Mesothelial cell of epicardium (in vitro differentiated cells): ENCODE measurements around the gene C1orf122. TPM values are rescaled to one million over a fixed set of nuclear protein-coding genes. Genes with fewer than 3 reads are reported as not detected.
A peak's percentile ranks its signal among the peaks of the same experiment; 100 is the strongest.

Experiments used
- DNase-seq, 2 experiments: peaks; one replicate each; pipeline ENCODE4 v3.0.0; 2021; ENCODE audit warnings: low spot score in 2 of 2; ENCODE audit not compliant: unreplicated experiment in 2 of 2
- H3K27ac Mint-ChIP-seq: 2 replicates; pipeline ENCODE4 v1.8.0; 2021; ENCODE audit warnings: mixed read lengths
- H3K27me3 Mint-ChIP-seq: 2 replicates; pipeline ENCODE4 v1.8.0; 2021; ENCODE audit warnings: low read depth, mixed read lengths
- H3K36me3 Mint-ChIP-seq: 2 replicates; pipeline ENCODE4 v1.8.0; 2021; ENCODE audit warnings: mixed read lengths
- H3K4me1 Mint-ChIP-seq: 2 replicates; pipeline ENCODE4 v1.8.0; 2021; ENCODE audit warnings: mixed read lengths
- H3K4me3 Mint-ChIP-seq: 2 replicates; pipeline ENCODE4 v1.8.0; 2021; ENCODE audit warnings: mild to moderate bottlenecking, moderate library complexity, mixed read lengths
- H3K9me3 Mint-ChIP-seq: 2 replicates; pipeline ENCODE4 v1.8.0; 2021; ENCODE audit warnings: mixed read lengths
- CTCF ChIP-seq: fragments of 200-600 bp; sonication (generic); IDR thresholded peaks from one replicate; pipeline ENCODE4 v1.5.0; 2021; ENCODE audit warnings: antibody characterized with exemption; ENCODE audit not compliant: unreplicated experiment
- total RNA-seq: library from RNA; stranded (reverse); gene quantifications from 3 replicates; pipeline ENCODE4 v1.2.1, GENCODE V29; 2021

C1orf122 gene
- total RNA-seq, 1 donor from 2014 or later, result 36.8 TPM

- peaks cover 6% of the 10 kb centered on the region for H3K9me3 Mint-ChIP-seq
- no peaks in the 10 kb centered on the region for H3K4me1 Mint-ChIP-seq
- no peak for DNase-seq
- H3K36me3 Mint-ChIP-seq, result no peaks in the 10 kb centered on the region
- TF ChIP-seq CTCF, result no peak
- H3K27ac Mint-ChIP-seq, result no peak overlapping the region
- H3K27me3 Mint-ChIP-seq, result peaks cover 35% of the 10 kb centered on the region
- no peak overlapping the region for H3K4me3 Mint-ChIP-seq
Measured at GRCh38 chr1:37778654-37779053, 28.9 kb upstream of the C1orf122 start.

GRCh38 chr1:37782491-37782890 lies 25.1 kb upstream of the C1orf122 start:
- H3K27me3 Mint-ChIP-seq, result peaks cover 53% of the 10 kb centered on the region
- H3K4me1 Mint-ChIP-seq, result no peaks in the 10 kb centered on the region
- no peaks in the 10 kb centered on the region for H3K9me3 Mint-ChIP-seq
- no peak for DNase-seq
- H3K27ac Mint-ChIP-seq, result no peak overlapping the region
- no peaks in the 10 kb centered on the region for H3K36me3 Mint-ChIP-seq
- TF ChIP-seq CTCF, result no peak
- H3K4me3 Mint-ChIP-seq, result no peak overlapping the region

- Mint-ChIP-seq H3K36me3 (no peaks in the 10 kb centered on the region), H3K27me3 (peaks cover 74% of the 10 kb centered on the region), H3K9me3 (no peaks in the 10 kb centered on the region)
Measured at GRCh38 chr1:37792943-37793686, 14.5 kb upstream of the C1orf122 start.

GRCh38 chr1:37793773-37794371 lies 13.7 kb upstream of the C1orf122 start, which contains the start of gene MANEAL:
TSS of gene MANEAL (plus strand) at chr1:37793847. CDS start at chr1:37794183, 336 bp downstream.
- Mint-ChIP-seq H3K27ac (no peak within 1 kb of the TSS), H3K27me3 (peaks cover 66% of the 10 kb centered on the region), H3K9me3 (no peaks in the 10 kb centered on the region), H3K36me3 (no peaks in the 10 kb centered on the region), H3K4me1 (peaks cover 2% of the 10 kb centered on the region), H3K4me3 (peak within 1 kb of the TSS; percentile 55)
- TF ChIP-seq CTCF, result no peak
- DNase-seq, result peak in 1 of 2 experiments; percentile 70

More at GRCh38 chr1:37792943-37793686, 14.5 kb upstream of the C1orf122 start:
- DNase-seq, result no peak
- Mint-ChIP-seq H3K4me1 (peaks cover 2% of the 10 kb centered on the region), H3K27ac (no peak overlapping the region), H3K4me3 (peak overlapping the region; percentile 44)
- TF ChIP-seq CTCF, result no peak

- Mint-ChIP-seq H3K36me3 (no peaks in the 10 kb centered on the region), H3K27me3 (peaks cover 61% of the 10 kb centered on the region), H3K9me3 (no peaks in the 10 kb centered on the region), H3K27ac (no peak overlapping the region), H3K4me3 (peak overlapping the region; percentile 55), H3K4me1 (peaks cover 2% of the 10 kb centered on the region)
- no peak for TF ChIP-seq CTCF
- no peak for DNase-seq
Measured at GRCh38 chr1:37794372-37795339, 12.9 kb upstream of the C1orf122 start.
